ENCODE data around the gene GTF2H4. TPM values are rescaled to one million over a fixed set of nuclear protein-coding genes. Genes with fewer than 3 reads are reported as not detected.

Gene GTF2H4
- total and polyA plus RNA-seq, 4 donors: 6.2 to 15.8 (median 12.3) TPM

DNA sequence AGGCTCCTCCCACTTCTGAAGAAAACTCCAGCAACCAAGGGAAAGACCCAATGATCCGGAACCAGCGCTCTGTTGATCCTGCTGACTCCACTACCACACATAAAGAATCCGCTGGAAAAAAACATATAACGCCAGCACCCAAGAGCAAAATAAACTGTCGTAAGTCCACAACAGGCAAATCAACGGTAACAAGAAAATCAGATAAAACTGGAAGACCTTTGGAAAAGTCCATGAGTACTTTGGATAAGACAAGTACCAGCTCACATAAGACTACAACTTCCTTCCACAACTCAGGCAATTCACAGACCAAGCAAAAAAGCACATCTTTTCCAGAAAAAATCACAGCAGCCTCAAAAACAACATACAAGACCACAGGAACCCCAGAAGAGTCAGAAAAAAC lies 40.8 kb downstream of the GTF2H4 start:
- Histone ChIP-seq H3K9me3 (ENCODE audit: control insufficient read depth in 4 of 4, low read length in 3 of 4) (peaks cover 0 to 4% (median 0%) of the 10 kb centered on the region in 4 donors), H3K4me1 (ENCODE audit: control insufficient read depth in 4 of 4, insufficient read depth in 4 of 4, low read length in 3 of 4) (no peaks in the 10 kb centered on the region), H3K27me3 (ENCODE audit: control insufficient read depth in 4 of 4, insufficient read depth in 4 of 4, low read length in 3 of 4) (peaks cover 0 to 3% (median 0%) of the 10 kb centered on the region in 4 donors), H3K36me3 (ENCODE audit: control insufficient read depth in 4 of 4, insufficient read depth in 3 of 4, low read depth in 1 of 4, low read length in 3 of 4) (no peaks in the 10 kb centered on the region), H3K27ac (ENCODE audit: low read depth in 1 of 2, low read length in 2 of 2) (no peak overlapping the region), H3K9ac (ENCODE audit: low read depth in 1 of 2, low read length in 2 of 2) (no peak overlapping the region), H3K4me3 (ENCODE audit: low read depth in 1 of 3, low read length in 3 of 3) (no peak overlapping the region)
- WGBS: 91% methylated on average over 6 of the region's 6 CpGs
- TF ChIP-seq, protein P1, sequence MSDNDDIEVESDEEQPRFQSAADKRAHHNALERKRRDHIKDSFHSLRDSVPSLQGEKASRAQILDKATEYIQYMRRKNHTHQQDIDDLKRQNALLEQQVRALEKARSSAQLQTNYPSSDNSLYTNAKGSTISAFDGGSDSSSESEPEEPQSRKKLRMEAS (IDR thresholded peaks at IDR 0.05): no peak
- TF ChIP-seq SP1 (IDR thresholded peaks at IDR 0.05): no peak
- TF ChIP-seq RXRA (IDR thresholded peaks at IDR 0.05): no peak
- TF ChIP-seq GABPA (IDR thresholded peaks at IDR 0.05 in 1 of 2, conservative IDR thresholded peaks at IDR 0.05 in 1 of 2): no peak
- TF ChIP-seq, protein P2, sequence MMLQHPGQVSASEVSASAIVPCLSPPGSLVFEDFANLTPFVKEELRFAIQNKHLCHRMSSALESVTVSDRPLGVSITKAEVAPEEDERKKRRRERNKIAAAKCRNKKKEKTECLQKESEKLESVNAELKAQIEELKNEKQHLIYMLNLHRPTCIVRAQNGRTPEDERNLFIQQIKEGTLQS (IDR thresholded peaks at IDR 0.05): no peak
- TF ChIP-seq JUND (IDR thresholded peaks at IDR 0.05): no peak
- no peak for TF ChIP-seq NR2F2 (IDR thresholded peaks at IDR 0.05)
- no peak for TF ChIP-seq FOXA1 (IDR thresholded peaks at IDR 0.05)
- TF ChIP-seq TAF1 (conservative IDR thresholded peaks at IDR 0.05): no peak
- TF ChIP-seq, protein P3, sequence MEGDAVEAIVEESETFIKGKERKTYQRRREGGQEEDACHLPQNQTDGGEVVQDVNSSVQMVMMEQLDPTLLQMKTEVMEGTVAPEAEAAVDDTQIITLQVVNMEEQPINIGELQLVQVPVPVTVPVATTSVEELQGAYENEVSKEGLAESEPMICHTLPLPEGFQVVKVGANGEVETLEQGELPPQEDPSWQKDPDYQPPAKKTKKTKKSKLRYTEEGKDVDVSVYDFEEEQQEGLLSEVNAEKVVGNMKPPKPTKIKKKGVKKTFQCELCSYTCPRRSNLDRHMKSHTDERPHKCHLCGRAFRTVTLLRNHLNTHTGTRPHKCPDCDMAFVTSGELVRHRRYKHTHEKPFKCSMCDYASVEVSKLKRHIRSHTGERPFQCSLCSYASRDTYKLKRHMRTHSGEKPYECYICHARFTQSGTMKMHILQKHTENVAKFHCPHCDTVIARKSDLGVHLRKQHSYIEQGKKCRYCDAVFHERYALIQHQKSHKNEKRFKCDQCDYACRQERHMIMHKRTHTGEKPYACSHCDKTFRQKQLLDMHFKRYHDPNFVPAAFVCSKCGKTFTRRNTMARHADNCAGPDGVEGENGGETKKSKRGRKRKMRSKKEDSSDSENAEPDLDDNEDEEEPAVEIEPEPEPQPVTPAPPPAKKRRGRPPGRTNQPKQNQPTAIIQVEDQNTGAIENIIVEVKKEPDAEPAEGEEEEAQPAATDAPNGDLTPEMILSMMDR (IDR thresholded peaks at IDR 0.05; ENCODE audit: low read depth, low read length, missing input control): no peak
- TF ChIP-seq RAD21 (IDR thresholded peaks at IDR 0.05): no peak
- TF ChIP-seq HNF4A (conservative IDR thresholded peaks at IDR 0.05): no peak
- no peak for TF ChIP-seq YY1 (IDR thresholded peaks at IDR 0.05)
- TF ChIP-seq, protein P4, sequence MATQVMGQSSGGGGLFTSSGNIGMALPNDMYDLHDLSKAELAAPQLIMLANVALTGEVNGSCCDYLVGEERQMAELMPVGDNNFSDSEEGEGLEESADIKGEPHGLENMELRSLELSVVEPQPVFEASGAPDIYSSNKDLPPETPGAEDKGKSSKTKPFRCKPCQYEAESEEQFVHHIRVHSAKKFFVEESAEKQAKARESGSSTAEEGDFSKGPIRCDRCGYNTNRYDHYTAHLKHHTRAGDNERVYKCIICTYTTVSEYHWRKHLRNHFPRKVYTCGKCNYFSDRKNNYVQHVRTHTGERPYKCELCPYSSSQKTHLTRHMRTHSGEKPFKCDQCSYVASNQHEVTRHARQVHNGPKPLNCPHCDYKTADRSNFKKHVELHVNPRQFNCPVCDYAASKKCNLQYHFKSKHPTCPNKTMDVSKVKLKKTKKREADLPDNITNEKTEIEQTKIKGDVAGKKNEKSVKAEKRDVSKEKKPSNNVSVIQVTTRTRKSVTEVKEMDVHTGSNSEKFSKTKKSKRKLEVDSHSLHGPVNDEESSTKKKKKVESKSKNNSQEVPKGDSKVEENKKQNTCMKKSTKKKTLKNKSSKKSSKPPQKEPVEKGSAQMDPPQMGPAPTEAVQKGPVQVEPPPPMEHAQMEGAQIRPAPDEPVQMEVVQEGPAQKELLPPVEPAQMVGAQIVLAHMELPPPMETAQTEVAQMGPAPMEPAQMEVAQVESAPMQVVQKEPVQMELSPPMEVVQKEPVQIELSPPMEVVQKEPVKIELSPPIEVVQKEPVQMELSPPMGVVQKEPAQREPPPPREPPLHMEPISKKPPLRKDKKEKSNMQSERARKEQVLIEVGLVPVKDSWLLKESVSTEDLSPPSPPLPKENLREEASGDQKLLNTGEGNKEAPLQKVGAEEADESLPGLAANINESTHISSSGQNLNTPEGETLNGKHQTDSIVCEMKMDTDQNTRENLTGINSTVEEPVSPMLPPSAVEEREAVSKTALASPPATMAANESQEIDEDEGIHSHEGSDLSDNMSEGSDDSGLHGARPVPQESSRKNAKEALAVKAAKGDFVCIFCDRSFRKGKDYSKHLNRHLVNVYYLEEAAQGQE (IDR thresholded peaks at IDR 0.05): no peak
- no peak for DNase-seq (ENCODE audit: low spot score)

DNA sequence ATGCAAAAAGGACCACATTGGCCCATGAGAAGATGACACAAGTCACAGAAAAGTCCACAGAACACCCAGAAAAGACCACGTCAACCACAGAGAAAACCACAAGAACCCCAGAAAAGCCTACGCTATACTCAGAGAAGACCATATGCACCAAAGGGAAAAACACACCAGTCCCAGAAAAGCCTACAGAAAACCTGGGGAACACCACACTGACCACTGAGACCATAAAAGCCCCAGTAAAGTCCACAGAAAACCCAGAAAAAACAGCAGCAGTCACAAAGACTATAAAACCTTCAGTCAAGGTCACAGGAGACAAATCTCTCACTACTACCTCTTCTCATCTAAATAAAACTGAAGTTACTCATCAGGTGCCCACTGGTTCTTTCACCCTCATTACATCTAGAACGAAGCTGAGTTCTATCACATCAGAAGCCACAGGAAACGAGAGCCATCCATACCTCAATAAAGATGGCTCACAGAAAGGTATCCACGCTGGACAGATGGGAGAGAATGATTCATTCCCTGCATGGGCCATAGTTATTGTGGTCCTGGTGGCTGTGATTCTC lies 44.0 kb downstream of the GTF2H4 start:
- H3K9ac ChIP-seq (ENCODE audit: low read depth in 1 of 2, low read length in 2 of 2): no peak overlapping the region
- peaks cover 0 to 7% (median 3%) of the 10 kb centered on the region in 4 donors for H3K27me3 ChIP-seq (ENCODE audit: control insufficient read depth in 4 of 4, insufficient read depth in 4 of 4, low read length in 3 of 4)
- peaks cover 0 to 4% (median 0%) of the 10 kb centered on the region in 4 donors for H3K4me1 ChIP-seq (ENCODE audit: control insufficient read depth in 4 of 4, insufficient read depth in 4 of 4, low read length in 3 of 4)
- H3K9me3 ChIP-seq (ENCODE audit: control insufficient read depth in 4 of 4, low read length in 3 of 4): peaks cover 0 to 4% (median 0%) of the 10 kb centered on the region in 4 donors
- H3K36me3 ChIP-seq (ENCODE audit: control insufficient read depth in 4 of 4, insufficient read depth in 3 of 4, low read depth in 1 of 4, low read length in 3 of 4): no peaks in the 10 kb centered on the region
- no peak overlapping the region for H3K4me3 ChIP-seq (ENCODE audit: low read depth in 1 of 3, low read length in 3 of 3)
- 81% methylated on average over 5 of the region's 5 CpGs for WGBS
- no peak for DNase-seq (ENCODE audit: low spot score)
- no peak overlapping the region for H3K27ac ChIP-seq (ENCODE audit: low read depth in 1 of 2, low read length in 2 of 2)
- TF ChIP-seq JUND (IDR thresholded peaks at IDR 0.05): no peak
- TF ChIP-seq FOXA1 (IDR thresholded peaks at IDR 0.05): no peak
- no peak for TF ChIP-seq TAF1 (conservative IDR thresholded peaks at IDR 0.05)
